Ovary (tissue), 3 donors: ENCODE results near the gene ZSWIM5.

Experiments used
- CTCF ChIP-seq, 3 donors: fragments of 450-650 bp in 2 of 3; fragments of 200-600 bp in 1 of 3; IDR thresholded peaks; one replicate each; pipeline versions ENCODE4 v1.5.1 to v1.8.0; 2016 to 2022; ENCODE audit warnings: antibody characterized with exemption in 3 of 3, mild to moderate bottlenecking in 1 of 3
- POLR2A ChIP-seq: fragments of 450-650 bp; IDR thresholded peaks from one replicate; pipeline ENCODE4 v1.6.1; 2017; ENCODE audit warnings: antibody characterized with exemption, mild to moderate bottlenecking, moderate library complexity
- donor health status: DM: no; HTN: no; CAD: no.

GRCh38 chr1:45136984-45137383 lies 69.4 kb downstream of the ZSWIM5 start:
- TF ChIP-seq POLR2A: no peak
- no peak for TF ChIP-seq CTCF (IDR thresholded peaks at IDR 0.05)
